OCI-LY7 (cell line): ENCODE data around the gene AKIRIN2. TPM values are rescaled to one million over a fixed set of nuclear protein-coding genes. Genes with fewer than 3 reads are reported as not detected.

ENCODE experiments used
- BruUV-seq: library from RNA; stranded (reverse); fragments of 400-500 nt; replicated peaks from 2 replicates; lab custom pipeline; 2021; lab: Mats Ljungman, UMichigan
- CTCF ChIA-PET: fragments of 300-600 bp; sonication (Branson Sonifier 250); formaldehyde crosslinking; loops from one replicate; lab custom pipeline; 2022; ENCODE audit warnings: antibody characterized with exemption; ENCODE audit not compliant: unreplicated experiment; lab: Charles Lee
- POLR2A ChIA-PET: fragments of 300-600 bp; sonication (Branson Sonifier 250); formaldehyde crosslinking; loops from one replicate; lab custom pipeline; 2022; ENCODE audit warnings: antibody characterized with exemption; lab: Charles Lee
- DNase-seq: peaks from one replicate; pipeline ENCODE4 v3.0.0-alpha.2; 2015; ENCODE audit warnings: low spot score
- H2AFZ ChIP-seq: fragments of 200-600 bp; sonication (generic), shearing (Covaris generic); 2 replicates; pipeline ENCODE4 v1.6.1; 2014; ENCODE audit warnings: mild to moderate bottlenecking, antibody characterized with exemption, low read length, moderate library complexity
- H3K27ac ChIP-seq: fragments of 200-600 bp; sonication (generic); 2 replicates; pipeline ENCODE4 v1.5.1; 2014; ENCODE audit warnings: mixed run types, low read depth, mild to moderate bottlenecking, moderate library complexity, low read length, inconsistent platforms; ENCODE audit not compliant: poor library complexity, severe bottlenecking
- H3K36me3 ChIP-seq: fragments of 200-600 bp; sonication (generic); 2 replicates; pipeline ENCODE4 v1.6.1; 2014; ENCODE audit warnings: mild to moderate bottlenecking, antibody characterized with exemption, low read length, moderate library complexity, mixed read lengths; ENCODE audit not compliant: insufficient read depth
- H3K4me1 ChIP-seq: fragments of 200-600 bp; sonication (generic); 2 replicates; pipeline ENCODE4 v1.5.1; 2014; ENCODE audit warnings: mild to moderate bottlenecking, low read length; ENCODE audit not compliant: insufficient read depth, poor library complexity, severe bottlenecking
- H3K4me2 ChIP-seq: fragments of 200-600 bp; sonication (generic); 2 replicates; pipeline ENCODE4 v1.6.1; 2014; ENCODE audit warnings: mild to moderate bottlenecking, low read length
- H3K4me3 ChIP-seq: fragments of 200-600 bp; sonication (generic); 2 replicates; pipeline ENCODE4 v1.5.1; 2014; ENCODE audit warnings: mild to moderate bottlenecking, low read depth, low read length; ENCODE audit not compliant: poor library complexity, severe bottlenecking
- H3K79me2 ChIP-seq: fragments of 200-600 bp; sonication (generic); 2 replicates; pipeline ENCODE4 v1.6.1; 2016; ENCODE audit warnings: low read depth, mild to moderate bottlenecking, low read length, moderate library complexity, mixed read lengths; ENCODE audit not compliant: insufficient read depth
- H3K9me2 ChIP-seq: fragments of 200-600 bp; sonication (generic); 2 replicates; pipeline ENCODE4 v1.6.1; 2016; ENCODE audit warnings: mild to moderate bottlenecking, low read length, mixed read lengths; ENCODE audit not compliant: insufficient read depth
- H3K9me3 ChIP-seq: fragments of 200-600 bp; sonication (generic); 2 replicates; pipeline ENCODE4 v1.6.1; 2014; ENCODE audit warnings: mild to moderate bottlenecking, mixed run types, low read length, mixed read lengths
- H4K20me1 ChIP-seq: fragments of 200-600 bp; sonication (generic); 2 replicates; pipeline ENCODE4 v1.6.1; 2014; ENCODE audit warnings: mild to moderate bottlenecking, antibody characterized with exemption, low read length, moderate library complexity, mixed read lengths; ENCODE audit not compliant: insufficient read depth
- EZH2phosphoT487 ChIP-seq: fragments of 200-600 bp; sonication (generic); IDR thresholded peaks from 2 replicates; pipeline ENCODE4 v1.6.1; 2018; ENCODE audit warnings: low read depth, borderline replicate concordance, mild to moderate bottlenecking, mixed run types, antibody characterized with exemption, low read length, moderate library complexity, mixed read lengths
- intact Hi-C: fragments of 100-400 bp; cut with micrococcal nuclease; formaldehyde crosslinking; loops from one replicate; pipeline ENCODE4 v1.10.0; 2022; ENCODE audit not compliant: unreplicated experiment
- total RNA-seq, 2 experiments: library from RNA; depleted of rRNA in 1 of 2; stranded (reverse); fragments of >200 nt in 1 of 2; shearing (Covaris generic) in 1 of 2; gene quantifications; 2 replicates each; pipeline ENCODE4 v1.2.3, GENCODE V29; 2014 to 2022
- TF ChIP-seq, protein P1 (sequence below): fragments of 200-600 bp; sonication (generic); conservative IDR thresholded peaks from 2 replicates; pipeline ENCODE4 v1.5.1; 2014; ENCODE audit warnings: mild to moderate bottlenecking, antibody characterized with exemption, low read length, moderate library complexity, mixed read lengths

AKIRIN2 gene
- total RNA-seq, 2 experiments from 2014 or later: 70.4 to 127 TPM

GRCh38 chr6:87636315-87636714 lies 65.7 kb downstream of the AKIRIN2 start:
- no peaks in the 10 kb centered on the region for H3K9me2 ChIP-seq
- ChIA-PET CTCF (no interaction called here), POLR2A (interaction anchor here (0.6 to 1.1 kb wide), 3 partner anchors 11 to 114 kb away, joined by 4 to 5 read pairs (median 5); no protein-coding TSS in a partner anchor)
- no peaks in the 10 kb centered on the region for H3K9me3 ChIP-seq
- peaks cover 66% of the 10 kb centered on the region for H3K36me3 ChIP-seq
- intact Hi-C loops: no loop called here
- no peaks in the 10 kb centered on the region for H3K79me2 ChIP-seq
- H3K27ac ChIP-seq: no peak overlapping the region
- no peak overlapping the region for H3K4me3 ChIP-seq
- no peak overlapping the region for H3K4me2 ChIP-seq
- no peaks in the 10 kb centered on the region for H4K20me1 ChIP-seq
- no TSS peak for BruUV-seq
- peaks cover 6% of the 10 kb centered on the region for H3K4me1 ChIP-seq
- DNase-seq: no peak
- TF ChIP-seq EZH2phosphoT487: no peak
- TF ChIP-seq, protein P1, sequence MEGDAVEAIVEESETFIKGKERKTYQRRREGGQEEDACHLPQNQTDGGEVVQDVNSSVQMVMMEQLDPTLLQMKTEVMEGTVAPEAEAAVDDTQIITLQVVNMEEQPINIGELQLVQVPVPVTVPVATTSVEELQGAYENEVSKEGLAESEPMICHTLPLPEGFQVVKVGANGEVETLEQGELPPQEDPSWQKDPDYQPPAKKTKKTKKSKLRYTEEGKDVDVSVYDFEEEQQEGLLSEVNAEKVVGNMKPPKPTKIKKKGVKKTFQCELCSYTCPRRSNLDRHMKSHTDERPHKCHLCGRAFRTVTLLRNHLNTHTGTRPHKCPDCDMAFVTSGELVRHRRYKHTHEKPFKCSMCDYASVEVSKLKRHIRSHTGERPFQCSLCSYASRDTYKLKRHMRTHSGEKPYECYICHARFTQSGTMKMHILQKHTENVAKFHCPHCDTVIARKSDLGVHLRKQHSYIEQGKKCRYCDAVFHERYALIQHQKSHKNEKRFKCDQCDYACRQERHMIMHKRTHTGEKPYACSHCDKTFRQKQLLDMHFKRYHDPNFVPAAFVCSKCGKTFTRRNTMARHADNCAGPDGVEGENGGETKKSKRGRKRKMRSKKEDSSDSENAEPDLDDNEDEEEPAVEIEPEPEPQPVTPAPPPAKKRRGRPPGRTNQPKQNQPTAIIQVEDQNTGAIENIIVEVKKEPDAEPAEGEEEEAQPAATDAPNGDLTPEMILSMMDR: no peak
- H2AFZ ChIP-seq: no peak overlapping the region

DNA sequence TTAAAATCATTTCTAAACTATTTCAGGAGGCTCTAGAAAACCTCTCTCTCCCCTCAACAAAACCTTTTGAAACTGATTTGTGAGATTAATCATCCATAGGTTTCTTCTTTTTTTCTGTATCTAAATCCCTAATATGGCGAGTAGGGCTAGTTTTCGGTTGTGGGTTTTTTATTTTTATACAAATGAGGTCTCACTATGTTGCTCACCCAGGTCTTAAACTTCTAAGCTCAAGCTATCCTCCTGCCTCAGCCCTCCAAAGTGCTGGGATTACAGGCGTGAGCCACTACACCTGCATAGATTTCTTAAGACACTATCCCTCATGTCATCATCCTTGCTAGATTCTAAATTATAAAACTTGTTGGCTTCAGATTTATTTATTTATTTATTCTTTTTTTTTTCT lies 68.2 kb downstream of the AKIRIN2 start:
- POLR2A ChIA-PET: no interaction called here
- no peaks in the 10 kb centered on the region for H3K79me2 ChIP-seq
- H3K4me2 ChIP-seq: no peak overlapping the region
- no TSS peak for BruUV-seq
- H3K4me1 ChIP-seq: peaks cover 6% of the 10 kb centered on the region
- CTCF ChIA-PET: no interaction called here
- H2AFZ ChIP-seq: no peak overlapping the region
- no peak for DNase-seq
- H3K36me3 ChIP-seq: peaks cover 70% of the 10 kb centered on the region
- intact Hi-C loops: no loop called here
- H3K27ac ChIP-seq: no peak overlapping the region
- TF ChIP-seq, protein P1: no peak
- TF ChIP-seq EZH2phosphoT487: no peak
- no peaks in the 10 kb centered on the region for H3K9me2 ChIP-seq
- no peak overlapping the region for H3K4me3 ChIP-seq
- H3K9me3 ChIP-seq: no peaks in the 10 kb centered on the region
- H4K20me1 ChIP-seq: no peaks in the 10 kb centered on the region

DNA sequence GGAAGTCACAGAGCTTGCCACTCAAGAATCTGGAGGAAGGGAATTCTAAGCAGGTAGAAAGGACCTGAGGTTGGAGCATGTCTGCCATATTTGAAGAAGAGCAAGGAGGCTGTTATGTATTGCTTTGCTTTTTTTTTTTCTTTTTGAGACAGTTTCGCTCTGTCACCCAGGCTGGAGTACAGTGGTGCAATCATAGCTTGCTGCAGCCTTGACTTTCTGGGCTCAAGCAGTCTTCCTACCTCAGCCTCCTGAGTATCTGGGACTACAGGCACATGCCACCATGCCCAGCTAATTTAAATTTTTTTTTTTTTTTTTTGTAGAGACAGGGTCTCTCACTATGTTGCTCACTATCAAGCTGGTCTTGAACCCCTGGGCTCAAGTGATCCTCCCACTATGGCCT lies 71.3 kb downstream of the AKIRIN2 start:
- Histone ChIP-seq H4K20me1 (no peaks in the 10 kb centered on the region), H2AFZ (no peak overlapping the region), H3K79me2 (no peaks in the 10 kb centered on the region), H3K4me2 (no peak overlapping the region), H3K27ac (no peak overlapping the region), H3K9me3 (no peaks in the 10 kb centered on the region), H3K4me3 (no peak overlapping the region), H3K9me2 (no peaks in the 10 kb centered on the region), H3K36me3 (peaks cover 54% of the 10 kb centered on the region), H3K4me1 (no peaks in the 10 kb centered on the region)
- intact Hi-C loops: no loop called here
- no peak for DNase-seq
- CTCF ChIA-PET: no interaction called here
- BruUV-seq: no TSS peak
- POLR2A ChIA-PET: interaction anchor here (1.0 to 1.3 kb wide), 2 partner anchors 9 to 129 kb away, joined by 3 to 4 read pairs; no protein-coding TSS in a partner anchor
- TF ChIP-seq, protein P1: no peak
- no peak for TF ChIP-seq EZH2phosphoT487
